GM19455 (cell line): Measurements from ENCODE around the gene HMBS.
A peak's percentile ranks its signal among the peaks of the same experiment; 100 is the strongest.
"Not testable (repeated sequence)": the region's sequence is repeated elsewhere in the genome, so short reads cannot be mapped to it uniquely, and the experiment has no call there.

ENCODE experiments used
- ATAC-seq: cut with Tn5 transposase; IDR thresholded peaks from one replicate; pipeline ENCODE4 v1.9.1; 2021; ENCODE audit not compliant: unreplicated experiment

Gene HMBS

GRCh38 chr11:119100994-119101758 is 16.5 kb downstream of the HMBS start:
- peak; percentile 23 for ATAC-seq

- ATAC-seq, result peak; percentile 75
Measured at GRCh38 chr11:119101759-119102423, 17.2 kb downstream of the HMBS start, which contains the start of gene DPAGT1. TSS of gene DPAGT1 (minus strand) at chr11:119101853. CDS start at chr11:119101655, 198 bp downstream.

GRCh38 chr11:119103161-119103664 is 18.5 kb downstream of the HMBS start:
- ATAC-seq, result not testable (repeated sequence)

GRCh38 chr11:119103793-119104192 is 19.1 kb downstream of the HMBS start:
- no peak for ATAC-seq

GRCh38 chr11:119106564-119107537 is 22.2 kb downstream of the HMBS start, which contains the start of gene C2CD2L:
TSS of gene C2CD2L (plus strand) at chr11:119107344. CDS start at chr11:119107742, 398 bp downstream.
- ATAC-seq, result peak; percentile 74

- ATAC-seq, result peak; percentile 25
Measured at GRCh38 chr11:119107538-119108145, 23.0 kb downstream of the HMBS start.

GRCh38 chr11:119108146-119108856 is 23.6 kb downstream of the HMBS start:
- ATAC-seq, result no peak

GRCh38 chr11:119108857-119109221 is 24.2 kb downstream of the HMBS start:
- ATAC-seq, result no peak

GRCh38 chr11:119109843-119110242 is 25.2 kb downstream of the HMBS start:
- no peak for ATAC-seq

GRCh38 chr11:119110439-119110838 is 25.8 kb downstream of the HMBS start:
- ATAC-seq, result no peak

- ATAC-seq, result no peak
Measured at GRCh38 chr11:119111361-119111925, 26.8 kb downstream of the HMBS start.

GRCh38 chr11:119112314-119113020 is 27.8 kb downstream of the HMBS start:
- no peak for ATAC-seq

GRCh38 chr11:119113716-119114115 is 29.0 kb downstream of the HMBS start:
- ATAC-seq, result no peak

- ATAC-seq, result no peak
Measured at GRCh38 chr11:119114351-119114750, 29.7 kb downstream of the HMBS start.

- ATAC-seq, result no peak
Measured at GRCh38 chr11:119115484-119116234, 31.0 kb downstream of the HMBS start.

- no peak for ATAC-seq
Measured at GRCh38 chr11:119116235-119116594, 31.5 kb downstream of the HMBS start.

- no peak for ATAC-seq
Measured at GRCh38 chr11:119116601-119117000, 31.9 kb downstream of the HMBS start.

- no peak for ATAC-seq
Measured at GRCh38 chr11:119117004-119117706, 32.5 kb downstream of the HMBS start.
